Coronary artery (tissue), 2 donors: ENCODE measurements around the gene SEMA4D.

Experiments
- DNase-seq: peaks from one replicate; pipeline ENCODE4 v3.0.0-alpha.2; 2017; ENCODE audit warnings: low spot score
- H3K27ac ChIP-seq, 2 donors: fragments of 200-600 bp; sonication (generic); one replicate each; pipeline ENCODE4 v1.5.1; 2016 to 2019
- H3K4me3 ChIP-seq: fragments of 200-600 bp; sonication (generic); 2 replicates; pipeline ENCODE4 v1.5.1; 2016; ENCODE audit warnings: mild to moderate bottlenecking, moderate library complexity
- TF ChIP-seq, protein P1 (sequence below): fragments of 200-600 bp; sonication (generic); IDR thresholded peaks from one replicate; pipeline ENCODE4 v1.5.1; 2019; ENCODE audit warnings: antibody characterized with exemption

Gene SEMA4D, protein sequence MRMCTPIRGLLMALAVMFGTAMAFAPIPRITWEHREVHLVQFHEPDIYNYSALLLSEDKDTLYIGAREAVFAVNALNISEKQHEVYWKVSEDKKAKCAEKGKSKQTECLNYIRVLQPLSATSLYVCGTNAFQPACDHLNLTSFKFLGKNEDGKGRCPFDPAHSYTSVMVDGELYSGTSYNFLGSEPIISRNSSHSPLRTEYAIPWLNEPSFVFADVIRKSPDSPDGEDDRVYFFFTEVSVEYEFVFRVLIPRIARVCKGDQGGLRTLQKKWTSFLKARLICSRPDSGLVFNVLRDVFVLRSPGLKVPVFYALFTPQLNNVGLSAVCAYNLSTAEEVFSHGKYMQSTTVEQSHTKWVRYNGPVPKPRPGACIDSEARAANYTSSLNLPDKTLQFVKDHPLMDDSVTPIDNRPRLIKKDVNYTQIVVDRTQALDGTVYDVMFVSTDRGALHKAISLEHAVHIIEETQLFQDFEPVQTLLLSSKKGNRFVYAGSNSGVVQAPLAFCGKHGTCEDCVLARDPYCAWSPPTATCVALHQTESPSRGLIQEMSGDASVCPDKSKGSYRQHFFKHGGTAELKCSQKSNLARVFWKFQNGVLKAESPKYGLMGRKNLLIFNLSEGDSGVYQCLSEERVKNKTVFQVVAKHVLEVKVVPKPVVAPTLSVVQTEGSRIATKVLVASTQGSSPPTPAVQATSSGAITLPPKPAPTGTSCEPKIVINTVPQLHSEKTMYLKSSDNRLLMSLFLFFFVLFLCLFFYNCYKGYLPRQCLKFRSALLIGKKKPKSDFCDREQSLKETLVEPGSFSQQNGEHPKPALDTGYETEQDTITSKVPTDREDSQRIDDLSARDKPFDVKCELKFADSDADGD

GRCh38 chr9:89497978-89498851 lies at the start of gene SEMA4D:
TSS of gene SEMA4D (minus strand) at chr9:89498113. CDS start at chr9:89405456, 92,657 bp downstream.
- Histone ChIP-seq H3K27ac (peak within 1 kb of the TSS; percentile 45 to 47), H3K4me3 (peak within 1 kb of the TSS; percentile 86)
- no peak for DNase-seq
- TF ChIP-seq, protein P1, sequence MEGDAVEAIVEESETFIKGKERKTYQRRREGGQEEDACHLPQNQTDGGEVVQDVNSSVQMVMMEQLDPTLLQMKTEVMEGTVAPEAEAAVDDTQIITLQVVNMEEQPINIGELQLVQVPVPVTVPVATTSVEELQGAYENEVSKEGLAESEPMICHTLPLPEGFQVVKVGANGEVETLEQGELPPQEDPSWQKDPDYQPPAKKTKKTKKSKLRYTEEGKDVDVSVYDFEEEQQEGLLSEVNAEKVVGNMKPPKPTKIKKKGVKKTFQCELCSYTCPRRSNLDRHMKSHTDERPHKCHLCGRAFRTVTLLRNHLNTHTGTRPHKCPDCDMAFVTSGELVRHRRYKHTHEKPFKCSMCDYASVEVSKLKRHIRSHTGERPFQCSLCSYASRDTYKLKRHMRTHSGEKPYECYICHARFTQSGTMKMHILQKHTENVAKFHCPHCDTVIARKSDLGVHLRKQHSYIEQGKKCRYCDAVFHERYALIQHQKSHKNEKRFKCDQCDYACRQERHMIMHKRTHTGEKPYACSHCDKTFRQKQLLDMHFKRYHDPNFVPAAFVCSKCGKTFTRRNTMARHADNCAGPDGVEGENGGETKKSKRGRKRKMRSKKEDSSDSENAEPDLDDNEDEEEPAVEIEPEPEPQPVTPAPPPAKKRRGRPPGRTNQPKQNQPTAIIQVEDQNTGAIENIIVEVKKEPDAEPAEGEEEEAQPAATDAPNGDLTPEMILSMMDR: no peak

DNA sequence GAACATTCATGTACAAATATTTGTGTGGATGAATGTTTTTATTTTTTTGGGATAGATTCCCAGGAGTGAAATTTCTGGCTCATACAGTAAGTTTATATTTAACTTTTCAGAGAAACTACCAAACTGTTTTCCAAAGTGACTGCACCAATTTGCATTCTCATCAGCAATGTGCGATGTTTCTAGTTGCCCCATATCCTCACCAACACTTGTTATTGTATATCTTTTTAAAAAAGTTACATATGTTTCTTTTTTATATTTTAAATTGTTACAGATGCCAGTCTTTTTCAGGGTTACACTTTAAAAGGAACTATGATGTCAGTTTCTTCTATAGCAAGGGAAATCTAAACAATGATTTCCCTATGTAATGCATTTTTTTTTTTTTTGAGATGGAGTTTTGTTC lies 49.1 kb upstream of the SEMA4D start:
- Histone ChIP-seq H3K4me3 (no peak overlapping the region), H3K27ac (no peak overlapping the region)
- DNase-seq: no peak
- TF ChIP-seq, protein P1: no peak

- TF ChIP-seq, protein P1: no peak
- peak; percentile 33 for DNase-seq
- Histone ChIP-seq H3K27ac (no peak overlapping the region), H3K4me3 (no peak overlapping the region)
These were observed 46.4 kb upstream of the SEMA4D start for GRCh38 chr9:89544279-89544661.

DNA sequence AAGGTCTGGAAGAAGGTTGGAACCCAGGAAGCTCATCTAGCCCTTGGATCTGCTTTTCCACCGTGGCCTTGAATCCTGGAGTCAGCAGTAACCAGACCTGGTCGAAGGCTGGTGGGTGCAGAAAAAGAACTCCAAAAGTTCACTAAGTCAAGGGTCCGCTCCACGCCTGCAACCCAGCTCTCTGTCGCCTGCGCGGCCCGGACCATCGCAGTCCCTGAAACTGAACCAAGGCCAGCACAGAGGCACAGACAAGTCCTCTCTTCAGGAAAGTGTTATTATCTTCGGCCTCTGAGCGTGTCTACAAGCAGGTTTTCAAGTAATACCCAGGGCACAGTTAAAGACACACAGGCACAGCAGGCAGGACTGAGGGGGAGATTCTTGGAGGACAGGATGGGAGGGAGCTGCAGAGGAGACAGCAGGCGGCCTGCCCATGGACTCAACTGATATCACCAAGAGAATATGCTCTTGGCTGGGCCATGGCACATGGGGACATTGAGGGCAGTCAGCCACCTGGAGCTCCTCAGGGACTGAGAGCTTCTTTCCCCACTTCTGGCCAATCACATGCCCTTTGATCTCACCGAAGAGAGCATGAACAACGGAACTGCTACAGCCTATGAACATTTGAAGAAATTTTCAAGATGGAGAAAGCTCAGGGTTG lies 45.8 kb upstream of the SEMA4D start:
- Histone ChIP-seq H3K4me3 (no peak overlapping the region), H3K27ac (no peak overlapping the region)
- TF ChIP-seq, protein P1: no peak
- peak; percentile 36 for DNase-seq

- peak; percentile 63 for DNase-seq
- TF ChIP-seq, protein P1: no peak
- Histone ChIP-seq H3K27ac (no peak overlapping the region), H3K4me3 (no peak overlapping the region)
These were observed 45.2 kb upstream of the SEMA4D start for GRCh38 chr9:89543111-89543510.

DNA sequence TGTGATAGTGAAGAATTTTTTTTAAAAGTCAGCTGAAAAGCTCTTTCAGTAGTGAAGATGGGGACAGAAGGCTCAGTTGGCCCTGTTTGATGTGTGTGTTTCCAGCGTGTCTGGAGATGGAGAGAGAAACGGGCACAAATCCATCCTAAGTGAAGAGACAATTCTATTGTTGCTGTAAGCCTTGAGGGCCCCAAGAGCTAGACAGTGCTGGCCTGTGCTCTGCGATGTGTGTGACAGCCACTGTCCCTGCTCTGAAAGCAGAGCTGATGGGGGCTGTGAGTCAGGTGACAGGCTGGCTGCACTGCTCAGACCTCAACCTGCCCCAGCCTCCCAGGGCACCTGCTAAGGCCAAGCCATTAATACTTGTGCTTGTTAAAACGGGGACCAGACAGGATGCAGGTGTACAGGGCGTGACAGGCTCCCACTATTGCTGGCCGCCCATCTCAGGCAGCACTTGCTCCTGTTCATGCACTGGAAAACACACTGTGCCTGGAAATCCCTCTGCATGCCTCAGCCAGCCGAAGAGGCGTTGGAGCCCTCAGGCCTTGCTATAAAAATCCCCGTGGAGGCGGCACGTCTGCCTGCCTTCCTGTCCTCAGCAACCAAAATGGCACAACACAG lies 44.6 kb upstream of the SEMA4D start:
- TF ChIP-seq, protein P1: no peak
- DNase-seq: peak; percentile 49
- no peak overlapping the region for H3K27ac ChIP-seq
- no peak overlapping the region for H3K4me3 ChIP-seq
